PC-9 (cell line): ENCODE measurements around the gene HTR5A.

ENCODE experiments used
- EZH2 ChIP-seq: fragments of 200-600 bp; sonication (generic); IDR thresholded peaks from 2 replicates; pipeline ENCODE4 v1.8.0; 2017; ENCODE audit warnings: antibody characterized with exemption, low read depth
- TF ChIP-seq, protein P1 (sequence below): fragments of 200-600 bp; sonication (generic); conservative IDR thresholded peaks from 2 replicates; pipeline ENCODE4 v1.6.1; 2017; ENCODE audit warnings: mixed run types, antibody characterized with exemption, mild to moderate bottlenecking, moderate library complexity

DNA sequence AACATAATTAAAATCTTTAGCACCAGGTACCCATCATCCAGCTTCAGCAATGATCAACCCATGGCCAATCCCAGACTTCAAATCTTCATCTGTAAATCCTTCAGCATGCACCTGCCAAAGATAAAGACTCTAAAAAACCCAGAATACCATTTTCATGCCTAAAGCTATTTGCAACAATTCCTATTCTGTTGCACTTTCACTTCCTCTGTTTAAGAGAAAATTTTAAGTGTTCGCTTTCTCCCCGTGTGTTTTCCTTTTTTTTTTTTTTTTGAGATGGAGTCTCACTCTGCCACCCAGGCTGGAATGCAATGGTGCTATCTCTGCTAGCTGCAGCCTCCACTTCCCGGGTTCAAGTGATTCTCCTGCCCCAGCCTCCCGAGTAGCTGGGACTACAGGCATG is 31.8 kb upstream of the HTR5A start:
- TF ChIP-seq, protein P1, sequence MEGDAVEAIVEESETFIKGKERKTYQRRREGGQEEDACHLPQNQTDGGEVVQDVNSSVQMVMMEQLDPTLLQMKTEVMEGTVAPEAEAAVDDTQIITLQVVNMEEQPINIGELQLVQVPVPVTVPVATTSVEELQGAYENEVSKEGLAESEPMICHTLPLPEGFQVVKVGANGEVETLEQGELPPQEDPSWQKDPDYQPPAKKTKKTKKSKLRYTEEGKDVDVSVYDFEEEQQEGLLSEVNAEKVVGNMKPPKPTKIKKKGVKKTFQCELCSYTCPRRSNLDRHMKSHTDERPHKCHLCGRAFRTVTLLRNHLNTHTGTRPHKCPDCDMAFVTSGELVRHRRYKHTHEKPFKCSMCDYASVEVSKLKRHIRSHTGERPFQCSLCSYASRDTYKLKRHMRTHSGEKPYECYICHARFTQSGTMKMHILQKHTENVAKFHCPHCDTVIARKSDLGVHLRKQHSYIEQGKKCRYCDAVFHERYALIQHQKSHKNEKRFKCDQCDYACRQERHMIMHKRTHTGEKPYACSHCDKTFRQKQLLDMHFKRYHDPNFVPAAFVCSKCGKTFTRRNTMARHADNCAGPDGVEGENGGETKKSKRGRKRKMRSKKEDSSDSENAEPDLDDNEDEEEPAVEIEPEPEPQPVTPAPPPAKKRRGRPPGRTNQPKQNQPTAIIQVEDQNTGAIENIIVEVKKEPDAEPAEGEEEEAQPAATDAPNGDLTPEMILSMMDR: no peak
- TF ChIP-seq EZH2: no peak
